IMR-90 (cell line): Measurements from ENCODE around the gene PEF1. TPM values are rescaled to one million over a fixed set of nuclear protein-coding genes. Genes with fewer than 3 reads are reported as not detected.

Experiments used
- ATAC-seq: fragments of 200-7000 bp; cut with Tn5 transposase; 2 replicates; pipeline ENCODE4 v1.9.1; 2020; ENCODE audit warnings: low read depth, mild to moderate bottlenecking, moderate library complexity
- BruUV-seq: library from RNA; stranded (reverse); fragments of 400-500 nt; replicated peaks from 2 replicates; lab custom pipeline; 2021; lab: Mats Ljungman, UMichigan
- CTCF ChIA-PET: fragments of 300-600 bp; formaldehyde crosslinking; extraction: SDS; loops from one replicate; lab custom pipeline; 2021; ENCODE audit warnings: antibody characterized with exemption; lab: Yijun Ruan, JAX
- POLR2A ChIA-PET: fragments of 300-600 bp; sonication (Branson Sonifier 250); formaldehyde crosslinking; loops from one replicate; lab custom pipeline; 2022; ENCODE audit warnings: antibody characterized with exemption; ENCODE audit not compliant: unreplicated experiment; lab: Charles Lee
- DNase-seq: peaks from one replicate; pipeline ENCODE4 v3.0.0; 2013
- H2AFZ ChIP-seq: replicated peaks from 2 replicates; pipeline ENCODE3; 2013; ENCODE audit warnings: low read length, mild to moderate bottlenecking; ENCODE audit not compliant: poor library complexity
- H2AK5ac ChIP-seq: 2 replicates; pipeline ENCODE4 v1.6.1; 2013; ENCODE audit warnings: low read depth, low read length, inconsistent platforms
- H2AK9ac ChIP-seq: replicated peaks from 2 replicates; pipeline ENCODE3; 2013; ENCODE audit warnings: mild to moderate bottlenecking, low read depth, low read length, moderate library complexity; ENCODE audit not compliant: poor library complexity
- H2BK120ac ChIP-seq: 2 replicates; pipeline ENCODE4 v1.6.1; 2013; ENCODE audit warnings: low read depth, low read length, inconsistent platforms
- H2BK15ac ChIP-seq: 3 replicates; pipeline ENCODE4 v1.6.1; 2013; ENCODE audit warnings: low read depth, low read length, inconsistent platforms
- H2BK20ac ChIP-seq: 2 replicates; pipeline ENCODE4 v1.6.1; 2013; ENCODE audit warnings: low read depth, mild to moderate bottlenecking, inconsistent platforms, low read length, moderate library complexity
- H2BK5ac ChIP-seq: 2 replicates; pipeline ENCODE4 v1.6.1; 2013; ENCODE audit warnings: mild to moderate bottlenecking, low read depth, low read length, inconsistent platforms; ENCODE audit not compliant: poor library complexity, severe bottlenecking
- H3K14ac ChIP-seq: replicated peaks from 2 replicates; pipeline ENCODE4 v1.6.1; 2013; ENCODE audit warnings: low read depth, low read length, inconsistent platforms
- H3K18ac ChIP-seq: 2 replicates; pipeline ENCODE4 v1.6.1; 2013; ENCODE audit warnings: low read depth, low read length, control low read depth
- H3K23ac ChIP-seq: 2 replicates; pipeline ENCODE4 v1.6.1; 2013; ENCODE audit warnings: low read depth, low read length, inconsistent platforms
- H3K27ac ChIP-seq: 2 replicates; pipeline ENCODE4 v1.5.1; 2013; ENCODE audit warnings: mild to moderate bottlenecking, control low read depth, low read length; ENCODE audit not compliant: insufficient read depth
- H3K27me3 ChIP-seq: 2 replicates; pipeline ENCODE4 v1.6.1; 2013; ENCODE audit warnings: low read length; ENCODE audit not compliant: control insufficient read depth, insufficient read depth
- H3K36me3 ChIP-seq: 2 replicates; pipeline ENCODE4 v1.6.1; 2013; ENCODE audit warnings: low read length, mixed read lengths; ENCODE audit not compliant: control insufficient read depth, insufficient read depth
- H3K4ac ChIP-seq: 2 replicates; pipeline ENCODE4 v1.6.1; 2013; ENCODE audit warnings: low read depth, low read length, inconsistent platforms
- H3K4me1 ChIP-seq: 2 replicates; pipeline ENCODE4 v1.6.1; 2013; ENCODE audit warnings: low read length, mixed read lengths; ENCODE audit not compliant: control insufficient read depth, insufficient read depth
- H3K4me2 ChIP-seq: 2 replicates; pipeline ENCODE4 v1.6.1; 2013; ENCODE audit warnings: low read depth, mild to moderate bottlenecking, control low read depth, low read length, moderate library complexity
- H3K4me3 ChIP-seq: 2 replicates; pipeline ENCODE4 v1.5.1; 2013; ENCODE audit warnings: low read depth, mild to moderate bottlenecking, control low read depth, low read length, moderate library complexity; ENCODE audit not compliant: insufficient read depth
- H3K56ac ChIP-seq: 2 replicates; pipeline ENCODE4 v1.6.1; 2013; ENCODE audit warnings: low read length, inconsistent platforms; ENCODE audit not compliant: insufficient read depth; ENCODE audit errors: extremely low read depth
- H3K79me1 ChIP-seq, 2 experiments: 2 replicates each; pipeline ENCODE4 v1.6.1; 2013; ENCODE audit warnings: low read length in 2 of 2, inconsistent platforms in 1 of 2, low read depth in 1 of 2
- H3K9ac ChIP-seq: 2 replicates; pipeline ENCODE4 v1.6.1; 2013; ENCODE audit warnings: low read depth, low read length, control low read depth
- H3K9me1 ChIP-seq: 2 replicates; pipeline ENCODE4 v1.6.1; 2013; ENCODE audit warnings: low read length, inconsistent platforms; ENCODE audit not compliant: insufficient read depth
- H3K9me3 ChIP-seq: 2 replicates; pipeline ENCODE4 v1.6.1; 2013; ENCODE audit warnings: low read length; ENCODE audit not compliant: control insufficient read depth, insufficient read depth
- H4K20me1 ChIP-seq: 2 replicates; pipeline ENCODE4 v1.6.1; 2013; ENCODE audit warnings: low read length, inconsistent platforms; ENCODE audit not compliant: insufficient read depth
- H4K5ac ChIP-seq: 2 replicates; pipeline ENCODE4 v1.6.1; 2013; ENCODE audit warnings: mild to moderate bottlenecking, low read depth, low read length, control low read depth
- H4K8ac ChIP-seq, 2 experiments: 2 replicates each; pipeline ENCODE4 v1.6.1; 2013; ENCODE audit warnings: low read depth in 2 of 2, low read length in 2 of 2, control low read depth in 1 of 2, inconsistent platforms in 1 of 2
- H4K91ac ChIP-seq: 2 replicates; pipeline ENCODE4 v1.6.1; 2013; ENCODE audit warnings: low read depth, low read length, inconsistent platforms; ENCODE audit not compliant: insufficient read depth
- BHLHE40 ChIP-seq: fragments of 150-350 bp; IDR thresholded peaks from 2 replicates; pipeline ENCODE4 v1.6.1; 2016; ENCODE audit warnings: mild to moderate bottlenecking, low read depth, low read length
- CEBPB ChIP-seq: IDR thresholded peaks from 2 replicates; pipeline ENCODE4 v1.6.1; 2012; ENCODE audit warnings: low read depth, low read length, improper control_type of control experiment
- CHD1 ChIP-seq: IDR thresholded peaks from 2 replicates; pipeline ENCODE4 v1.6.1; 2012; ENCODE audit warnings: low read depth, low read length, improper control_type of control experiment
- FOS ChIP-seq: fragments of 150-350 bp; IDR thresholded peaks from 2 replicates; pipeline ENCODE4 v1.6.1; 2016; ENCODE audit warnings: low read depth, low read length
- MAFK ChIP-seq: IDR thresholded peaks from 2 replicates; pipeline ENCODE4 v1.6.1; 2012; ENCODE audit warnings: low read depth, low read length, improper control_type of control experiment
- MAZ ChIP-seq: IDR thresholded peaks from 2 replicates; pipeline ENCODE4 v1.6.1; 2012; ENCODE audit warnings: low read depth, mild to moderate bottlenecking, low read length, improper control_type of control experiment, moderate library complexity, borderline replicate concordance
- MXI1 ChIP-seq: IDR thresholded peaks from 2 replicates; pipeline ENCODE4 v1.6.1; 2012; ENCODE audit warnings: low read depth, mild to moderate bottlenecking, low read length, moderate library complexity, borderline replicate concordance
- NFE2L2 ChIP-seq: fragments of 150-350 bp; IDR thresholded peaks from 2 replicates; pipeline ENCODE4 v1.6.1; 2016; ENCODE audit warnings: low read depth, mild to moderate bottlenecking, low read length
- POLR2A ChIP-seq: IDR thresholded peaks from 2 replicates; pipeline ENCODE4 v1.6.1; 2012; ENCODE audit warnings: mild to moderate bottlenecking, low read depth, low read length
- RAD21 ChIP-seq: IDR thresholded peaks from 2 replicates; pipeline ENCODE4 v1.6.1; 2012; ENCODE audit warnings: low read length, improper control_type of control experiment
- RCOR1 ChIP-seq: IDR thresholded peaks from 2 replicates; pipeline ENCODE4 v1.6.1; 2012; ENCODE audit warnings: mild to moderate bottlenecking, low read length, improper control_type of control experiment; ENCODE audit not compliant: insufficient replicate concordance
- RFX5 ChIP-seq: IDR thresholded peaks from 2 replicates; pipeline ENCODE4 v1.8.0; 2012; ENCODE audit warnings: low read depth, mild to moderate bottlenecking, low read length, moderate library complexity
- SMC3 ChIP-seq: fragments of 150-350 bp; IDR thresholded peaks from 2 replicates; pipeline ENCODE4 v1.6.1; 2016; ENCODE audit warnings: low read depth, mild to moderate bottlenecking, antibody characterized with exemption, low read length, moderate library complexity
- WGBS, 2 experiments: methylation state at CpG; one replicate each; pipeline versions ENCODE4 v1.1.5 to v1.1.7; 2013; ENCODE audit warnings: missing lambda C conversion rate in 2 of 2; ENCODE audit not compliant: insufficient read length in 1 of 2; ENCODE audit errors: extremely low coverage in 2 of 2; 5-methylcytosine and 5-hydroxymethylcytosine counted together
- dilution Hi-C: fragments of 300-500 bp; cut with HindIII; formaldehyde crosslinking; loops from one replicate; pipeline ENCODE4 v1.14.3; 2018; ENCODE audit warnings: low sequenced_read_pairs; ENCODE audit not compliant: unreplicated experiment
- in situ Hi-C: fragments of 300-500 bp; cut with MboI; formaldehyde crosslinking; loops from 3 replicates; pipeline ENCODE4 v1.14.3; 2019; ENCODE audit warnings: low sequenced_read_pairs, inconsistent platforms, mixed read lengths
- intact Hi-C: fragments of 100-400 bp; cut with micrococcal nuclease; formaldehyde crosslinking; loops from 2 replicates; pipeline ENCODE4 v1.10.0; 2022
- polyA plus RNA-seq, 3 experiments: library from polyadenylated mRNA; depleted of rRNA; stranded (reverse); fragments of >200 nt; gene quantifications; 2 replicates each; pipeline ENCODE4 v1.2.3, GENCODE V29; 2012; ENCODE audit warnings: low replicate concordance in 1 of 3
- total RNA-seq: library from RNA; depleted of rRNA; stranded (reverse); fragments of >200 nt; gene quantifications from 2 replicates; pipeline ENCODE4 v1.2.3, GENCODE V29; 2012
- TF ChIP-seq, protein P1 (sequence below): fragments of 150-350 bp; IDR thresholded peaks from 2 replicates; pipeline ENCODE4 v1.6.1; 2016; ENCODE audit warnings: low read depth, mild to moderate bottlenecking, low read length, moderate library complexity, borderline replicate concordance
- TF ChIP-seq, protein P2 (sequence below): conservative IDR thresholded peaks from 2 replicates; pipeline ENCODE4 v1.5.1; 2012; ENCODE audit warnings: mild to moderate bottlenecking, low read depth, low read length, improper control_type of control experiment
- TF ChIP-seq, protein P3 (sequence below): fragments of 150-350 bp; IDR thresholded peaks from 2 replicates; pipeline ENCODE4 v1.6.1; 2017; ENCODE audit warnings: mild to moderate bottlenecking, antibody characterized with exemption, low read length, low read depth

The PEF1 gene
- total and polyA plus RNA-seq, 2 of the 4 experiments (the other 2 are of a cell fraction), result 84.2 to 104 TPM

DNA sequence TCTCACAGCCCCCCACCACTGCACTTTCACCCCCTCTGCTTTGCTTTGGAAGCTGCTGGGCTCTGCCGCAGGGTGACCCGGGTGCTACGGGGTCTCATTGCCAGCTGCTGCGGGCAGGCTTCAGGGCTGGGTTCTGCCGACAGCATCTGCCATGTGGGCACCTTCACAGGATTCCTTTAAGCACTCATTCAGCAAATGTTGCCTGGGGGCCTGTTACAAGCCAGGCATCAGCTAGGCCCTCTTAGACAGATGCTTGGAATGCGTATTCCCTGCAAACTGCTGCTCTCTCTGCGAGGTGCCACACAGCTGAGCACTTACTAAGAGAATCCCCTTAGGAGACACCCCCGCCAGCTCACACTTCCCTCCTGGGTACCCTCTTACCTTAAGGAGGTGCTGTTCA, 29.9 kb upstream of the PEF1 start:
- no peak overlapping the region for H4K8ac ChIP-seq
- H3K9ac ChIP-seq, result no peak overlapping the region
- H3K27ac ChIP-seq, result no peak overlapping the region
- no peak overlapping the region for H2BK5ac ChIP-seq
- H4K91ac ChIP-seq, result no peak overlapping the region
- intact Hi-C loops, result no loop called here
- H3K18ac ChIP-seq, result no peak overlapping the region
- H3K56ac ChIP-seq, result no peak overlapping the region
- H3K36me3 ChIP-seq, result peaks cover 67% of the 10 kb centered on the region
- in situ Hi-C loops, result no loop called here
- H3K9me1 ChIP-seq, result peaks cover 4% of the 10 kb centered on the region; the same call in 1 of the 2 replicates
- H3K79me1 ChIP-seq, result no peaks in the 10 kb centered on the region; a peak in 1 of 4 replicates
- TF ChIP-seq CHD1 (no peak), RAD21 (no peak), MAFK (no peak), FOS (no peak), SMC3 (no peak), CEBPB (no peak), MAZ (no peak), RFX5 (no peak), NFE2L2 (no peak), BHLHE40 (no peak), MXI1 (no peak), POLR2A (no peak), RCOR1 (no peak)
- TF ChIP-seq, protein P1, sequence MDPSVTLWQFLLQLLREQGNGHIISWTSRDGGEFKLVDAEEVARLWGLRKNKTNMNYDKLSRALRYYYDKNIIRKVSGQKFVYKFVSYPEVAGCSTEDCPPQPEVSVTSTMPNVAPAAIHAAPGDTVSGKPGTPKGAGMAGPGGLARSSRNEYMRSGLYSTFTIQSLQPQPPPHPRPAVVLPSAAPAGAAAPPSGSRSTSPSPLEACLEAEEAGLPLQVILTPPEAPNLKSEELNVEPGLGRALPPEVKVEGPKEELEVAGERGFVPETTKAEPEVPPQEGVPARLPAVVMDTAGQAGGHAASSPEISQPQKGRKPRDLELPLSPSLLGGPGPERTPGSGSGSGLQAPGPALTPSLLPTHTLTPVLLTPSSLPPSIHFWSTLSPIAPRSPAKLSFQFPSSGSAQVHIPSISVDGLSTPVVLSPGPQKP, result no peak
- TF ChIP-seq, protein P2, sequence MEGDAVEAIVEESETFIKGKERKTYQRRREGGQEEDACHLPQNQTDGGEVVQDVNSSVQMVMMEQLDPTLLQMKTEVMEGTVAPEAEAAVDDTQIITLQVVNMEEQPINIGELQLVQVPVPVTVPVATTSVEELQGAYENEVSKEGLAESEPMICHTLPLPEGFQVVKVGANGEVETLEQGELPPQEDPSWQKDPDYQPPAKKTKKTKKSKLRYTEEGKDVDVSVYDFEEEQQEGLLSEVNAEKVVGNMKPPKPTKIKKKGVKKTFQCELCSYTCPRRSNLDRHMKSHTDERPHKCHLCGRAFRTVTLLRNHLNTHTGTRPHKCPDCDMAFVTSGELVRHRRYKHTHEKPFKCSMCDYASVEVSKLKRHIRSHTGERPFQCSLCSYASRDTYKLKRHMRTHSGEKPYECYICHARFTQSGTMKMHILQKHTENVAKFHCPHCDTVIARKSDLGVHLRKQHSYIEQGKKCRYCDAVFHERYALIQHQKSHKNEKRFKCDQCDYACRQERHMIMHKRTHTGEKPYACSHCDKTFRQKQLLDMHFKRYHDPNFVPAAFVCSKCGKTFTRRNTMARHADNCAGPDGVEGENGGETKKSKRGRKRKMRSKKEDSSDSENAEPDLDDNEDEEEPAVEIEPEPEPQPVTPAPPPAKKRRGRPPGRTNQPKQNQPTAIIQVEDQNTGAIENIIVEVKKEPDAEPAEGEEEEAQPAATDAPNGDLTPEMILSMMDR, result no peak
- TF ChIP-seq, protein P3, sequence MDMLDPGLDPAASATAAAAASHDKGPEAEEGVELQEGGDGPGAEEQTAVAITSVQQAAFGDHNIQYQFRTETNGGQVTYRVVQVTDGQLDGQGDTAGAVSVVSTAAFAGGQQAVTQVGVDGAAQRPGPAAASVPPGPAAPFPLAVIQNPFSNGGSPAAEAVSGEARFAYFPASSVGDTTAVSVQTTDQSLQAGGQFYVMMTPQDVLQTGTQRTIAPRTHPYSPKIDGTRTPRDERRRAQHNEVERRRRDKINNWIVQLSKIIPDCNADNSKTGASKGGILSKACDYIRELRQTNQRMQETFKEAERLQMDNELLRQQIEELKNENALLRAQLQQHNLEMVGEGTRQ, result no peak
- no peak overlapping the region for H3K4me2 ChIP-seq
- dilution Hi-C loops, result no loop called here
- H2AK9ac ChIP-seq, result no peak overlapping the region
- POLR2A ChIA-PET, result no interaction called here
- peak; percentile 21; the same call in 1 of the 2 replicates for ATAC-seq
- 92% methylated on average over 6 of the region's 8 CpGs; no CpG with 5 or more reads in 1 of the 2 experiments for WGBS, 2 experiments
- H3K9me3 ChIP-seq, result no peaks in the 10 kb centered on the region
- H3K23ac ChIP-seq, result no peak overlapping the region
- no peak overlapping the region for H2BK20ac ChIP-seq
- DNase-seq, result no peak
- H2AFZ ChIP-seq, result no peak overlapping the region
- no peaks in the 10 kb centered on the region for H4K20me1 ChIP-seq
- H2BK120ac ChIP-seq, result no peak overlapping the region
- no peak overlapping the region for H2BK15ac ChIP-seq
- H3K27me3 ChIP-seq, result no peaks in the 10 kb centered on the region
- no peak overlapping the region for H3K14ac ChIP-seq
- no peak overlapping the region for H4K5ac ChIP-seq
- no TSS peak for BruUV-seq
- H3K4ac ChIP-seq, result no peak overlapping the region
- no peak overlapping the region for H2AK5ac ChIP-seq
- H3K4me1 ChIP-seq, result peaks cover 9% of the 10 kb centered on the region; the same call in 1 of the 2 replicates
- H3K4me3 ChIP-seq, result no peak overlapping the region
- CTCF ChIA-PET, result interaction anchor here (1.4 kb wide), 1 partner anchor 8 kb away, joined by 4 read pairs; no protein-coding TSS in a partner anchor
